BLaER1 treated with 17β-estradiol and CSF1 and Interleukin-3, amounts not matched to agents 10 nM and 100 nM (cell line): ENCODE results near the gene ADAT3.

ENCODE experiments used
- H3K27ac ChIP-seq, 11 experiments: shearing (Covaris generic); formaldehyde crosslinking; 2 replicates each; pipeline ENCODE4 v1.8.1; 2022
- H3K27me3 ChIP-seq, 11 experiments: shearing (Covaris generic); formaldehyde crosslinking; 2 replicates each; pipeline ENCODE4 v1.8.1; 2022
- H3K36me3 ChIP-seq, 11 experiments: shearing (Covaris generic); formaldehyde crosslinking; 2 replicates each; pipeline ENCODE4 v1.8.1; 2022
- H3K4me1 ChIP-seq, 10 experiments: shearing (Covaris generic); formaldehyde crosslinking; 2 replicates each; pipeline ENCODE4 v1.8.1; 2022
- H3K4me2 ChIP-seq, 11 experiments: shearing (Covaris generic); formaldehyde crosslinking; 2 replicates each; pipeline ENCODE4 v1.8.1; 2022
- H3K4me3 ChIP-seq, 10 experiments: shearing (Covaris generic); formaldehyde crosslinking; 2 replicates each; pipeline ENCODE4 v1.8.1; 2022
- H3K9ac ChIP-seq, 11 experiments: shearing (Covaris generic); formaldehyde crosslinking; 2 replicates each; pipeline ENCODE4 v1.8.1; 2022
- H3K9me3 ChIP-seq, 11 experiments: shearing (Covaris generic); formaldehyde crosslinking; replicated peaks in 1 of 11; 2 replicates each; pipeline ENCODE4 v1.8.1; 2022
- H4K20me1 ChIP-seq, 11 experiments: shearing (Covaris generic); formaldehyde crosslinking; 2 replicates each; pipeline ENCODE4 v1.8.1; 2022
- Cebpa-rat ChIP-seq, 11 experiments: shearing (Covaris generic); IDR thresholded peaks; 2 replicates each; pipeline ENCODE4 v1.8.1; 2022

The ADAT3 gene

GRCh38 chr19:1906985-1907562 lies 1.9 kb downstream of the ADAT3 start:
- H3K9ac ChIP-seq = peak overlapping the region; percentile 36 to 91 (median 64); a peak in 16 of 22 replicates
- H3K9me3 ChIP-seq = no peaks in the 10 kb centered on the region
- TF ChIP-seq Cebpa-rat (IDR thresholded peaks at IDR 0.05) = no peak
- H3K4me2 ChIP-seq = peak overlapping the region; percentile 82 to 97 (median 95)
- H3K27ac ChIP-seq = peak overlapping the region in 4 of 11 experiments; percentile 23 to 93 (median 62); a peak in 6 of 22 replicates
- peaks cover 4 to 20% (median 11%) of the 10 kb centered on the region in 11 experiments for H3K36me3 ChIP-seq
- no peaks in the 10 kb centered on the region for H3K27me3 ChIP-seq
- H4K20me1 ChIP-seq = peaks cover 51 to 65% (median 56%) of the 10 kb centered on the region in 11 experiments
- H3K4me1 ChIP-seq = peaks cover 69 to 85% (median 84%) of the 10 kb centered on the region in 10 experiments
- peak overlapping the region in 1 of 10 experiments; percentile 9; a peak in 1 of 20 replicates for H3K4me3 ChIP-seq

DNA sequence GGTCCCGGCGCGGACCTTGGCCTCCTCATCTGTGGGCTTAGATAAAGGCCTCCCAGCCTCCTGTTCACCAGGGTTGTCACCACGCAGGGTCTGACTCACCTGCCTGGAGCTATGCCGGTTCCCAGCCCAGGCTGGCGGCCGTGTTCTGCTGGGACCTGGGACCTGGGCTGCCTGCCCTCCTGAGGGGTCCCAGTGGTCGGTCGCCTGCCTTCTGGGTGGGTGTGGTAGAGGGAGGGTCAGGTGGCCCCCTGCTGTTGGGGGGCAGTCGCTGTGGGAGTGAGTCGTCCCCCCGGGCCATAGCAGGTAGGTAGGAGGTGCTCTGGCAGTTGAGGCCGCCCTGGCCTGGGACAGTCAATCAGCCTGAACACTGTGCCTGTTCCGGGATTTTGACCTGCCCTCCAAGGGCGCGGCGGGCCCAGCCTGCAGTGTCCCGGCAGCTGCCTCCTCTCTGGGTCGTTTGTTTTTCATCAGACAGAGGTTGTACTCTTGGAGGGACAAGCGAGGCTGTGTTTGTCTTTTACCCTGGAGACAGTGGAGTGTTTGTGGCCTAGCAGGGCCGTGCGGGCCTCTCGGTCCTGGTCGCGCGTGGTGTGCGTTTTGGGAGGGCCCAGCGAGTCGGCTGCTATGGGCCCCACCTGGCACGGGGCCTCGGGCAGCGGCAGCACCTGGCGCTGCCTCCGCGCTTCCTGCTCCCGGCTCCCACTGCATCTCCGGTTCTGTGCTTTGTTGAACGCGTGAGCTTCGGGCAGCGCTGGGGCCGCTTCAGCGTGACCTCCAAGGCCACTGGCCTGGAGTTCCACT lies 2.6 kb downstream of the ADAT3 start:
- no peak for TF ChIP-seq Cebpa-rat (IDR thresholded peaks at IDR 0.05)
- Histone ChIP-seq H3K9me3 (no peaks in the 10 kb centered on the region), H3K9ac (peak overlapping the region; percentile 36 to 91 (median 64); a peak in 20 of 22 replicates), H3K4me3 (peak overlapping the region in 3 of 10 experiments; percentile 9 to 21 (median 15); a peak in 2 of 20 replicates), H3K27me3 (no peaks in the 10 kb centered on the region), H3K4me2 (peak overlapping the region; percentile 82 to 97 (median 95)), H3K36me3 (peaks cover 11 to 27% (median 18%) of the 10 kb centered on the region in 11 experiments), H3K4me1 (peaks cover 68 to 84% (median 79%) of the 10 kb centered on the region in 10 experiments), H3K27ac (peak overlapping the region in 8 of 11 experiments; percentile 9 to 92 (median 34); a peak in 13 of 22 replicates), H4K20me1 (peaks cover 58 to 72% (median 63%) of the 10 kb centered on the region in 11 experiments)

- Histone ChIP-seq H3K4me2 (peak overlapping the region; percentile 82 to 97 (median 95)), H3K27ac (peak overlapping the region in 8 of 11 experiments; percentile 9 to 92 (median 34); a peak in 8 of 22 replicates), H3K9ac (peak overlapping the region; percentile 36 to 91 (median 64); a peak in 20 of 22 replicates), H3K4me3 (peak overlapping the region in 2 of 10 experiments; percentile 9 to 21; a peak in 2 of 20 replicates), H3K36me3 (peaks cover 16 to 33% (median 23%) of the 10 kb centered on the region in 11 experiments), H4K20me1 (peaks cover 64 to 78% (median 68%) of the 10 kb centered on the region in 11 experiments), H3K4me1 (peaks cover 62 to 81% (median 75%) of the 10 kb centered on the region in 10 experiments), H3K9me3 (no peaks in the 10 kb centered on the region), H3K27me3 (no peaks in the 10 kb centered on the region)
- no peak for TF ChIP-seq Cebpa-rat (IDR thresholded peaks at IDR 0.05)
These were observed 3.1 kb downstream of the ADAT3 start for GRCh38 chr19:1908364-1908678.

GRCh38 chr19:1909761-1910080 lies 4.5 kb downstream of the ADAT3 start:
- Histone ChIP-seq H3K4me3 (peak overlapping the region in 7 of 10 experiments; percentile 8 to 37 (median 34); a peak in 10 of 20 replicates), H3K4me1 (peaks cover 48 to 80% (median 69%) of the 10 kb centered on the region in 10 experiments), H3K27me3 (no peaks in the 10 kb centered on the region), H3K9ac (peak overlapping the region; percentile 36 to 91 (median 60); a peak in 20 of 22 replicates), H3K4me2 (peak overlapping the region; percentile 82 to 97 (median 95)), H4K20me1 (peaks cover 78 to 92% (median 82%) of the 10 kb centered on the region in 11 experiments), H3K9me3 (no peaks in the 10 kb centered on the region), H3K27ac (peak overlapping the region in 6 of 11 experiments; percentile 2 to 50 (median 14); a peak in 9 of 22 replicates), H3K36me3 (peaks cover 20 to 47% (median 34%) of the 10 kb centered on the region in 11 experiments)
- no peak for TF ChIP-seq Cebpa-rat (IDR thresholded peaks at IDR 0.05)

- no peaks in the 10 kb centered on the region for H3K9me3 ChIP-seq
- H3K4me3 ChIP-seq = peak overlapping the region in 3 of 10 experiments; percentile 30 to 37 (median 35); a peak in 1 of 20 replicates
- peak overlapping the region; percentile 82 to 97 (median 95) for H3K4me2 ChIP-seq
- H3K27me3 ChIP-seq = no peaks in the 10 kb centered on the region
- H4K20me1 ChIP-seq = peaks cover 82 to 96% (median 87%) of the 10 kb centered on the region in 11 experiments
- H3K27ac ChIP-seq = peak overlapping the region in 3 of 11 experiments; percentile 7 to 50 (median 7); a peak in 4 of 22 replicates
- H3K36me3 ChIP-seq = peaks cover 25 to 51% (median 39%) of the 10 kb centered on the region in 11 experiments
- TF ChIP-seq Cebpa-rat (IDR thresholded peaks at IDR 0.05) = no peak
- H3K9ac ChIP-seq = peak overlapping the region; percentile 36 to 91 (median 60); a peak in 19 of 22 replicates
- H3K4me1 ChIP-seq = peaks cover 46 to 81% (median 66%) of the 10 kb centered on the region in 10 experiments
These were observed 5.0 kb downstream of the ADAT3 start for GRCh38 chr19:1910177-1910576.

DNA sequence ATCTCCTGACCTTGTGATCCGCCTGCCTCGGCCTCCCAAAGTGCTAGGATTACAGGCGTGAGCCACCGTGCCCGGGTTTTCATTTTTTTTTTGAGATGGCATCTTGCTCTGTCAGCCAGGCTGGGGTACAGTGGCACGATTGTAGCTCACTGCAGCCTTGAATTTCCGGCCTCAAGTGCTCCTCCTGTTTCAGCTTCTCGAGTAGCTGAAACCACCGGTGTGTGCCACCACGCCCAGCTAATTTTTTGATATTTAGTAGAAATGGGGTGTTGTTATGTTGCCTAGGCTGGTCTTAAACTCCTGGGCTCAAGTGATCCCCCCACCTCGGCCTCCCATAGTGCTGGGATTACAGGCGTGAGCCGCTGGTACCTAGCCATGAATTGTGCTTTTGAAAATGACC lies 5.9 kb downstream of the ADAT3 start:
- no peak for TF ChIP-seq Cebpa-rat (IDR thresholded peaks at IDR 0.05)
- Histone ChIP-seq H4K20me1 (peaks cover 84 to 100% (median 93%) of the 10 kb centered on the region in 11 experiments), H3K4me2 (peak overlapping the region in 4 of 11 experiments; percentile 96 to 97 (median 96); a peak in 3 of 22 replicates), H3K36me3 (peaks cover 28 to 59% (median 40%) of the 10 kb centered on the region in 11 experiments), H3K27ac (no peak overlapping the region), H3K4me3 (no peak overlapping the region), H3K9me3 (no peaks in the 10 kb centered on the region), H3K27me3 (no peaks in the 10 kb centered on the region), H3K9ac (peak overlapping the region in 1 of 11 experiments; percentile 20; a peak in 3 of 22 replicates), H3K4me1 (peaks cover 41 to 75% (median 61%) of the 10 kb centered on the region in 10 experiments)

DNA sequence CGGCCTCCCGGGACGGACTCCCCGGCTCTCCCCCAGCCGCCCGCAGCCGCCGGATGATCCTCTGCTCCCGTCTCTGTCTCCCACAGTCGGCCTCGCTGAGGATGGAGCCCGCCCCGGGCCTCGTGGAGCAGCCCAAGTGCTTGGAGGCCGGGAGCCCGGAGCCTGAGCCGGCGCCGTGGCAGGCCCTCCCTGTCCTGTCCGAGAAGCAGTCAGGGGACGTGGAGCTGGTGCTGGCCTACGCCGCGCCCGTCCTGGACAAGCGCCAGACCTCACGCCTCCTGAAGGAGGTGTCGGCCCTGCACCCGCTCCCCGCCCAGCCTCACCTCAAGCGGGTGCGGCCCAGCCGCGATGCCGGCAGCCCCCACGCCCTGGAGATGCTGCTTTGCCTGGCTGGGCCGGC lies 6.8 kb downstream of the ADAT3 start:
- Histone ChIP-seq H3K4me3 (no peak overlapping the region), H3K36me3 (peaks cover 35 to 63% (median 47%) of the 10 kb centered on the region in 11 experiments), H3K27me3 (no peaks in the 10 kb centered on the region), H3K9me3 (no peaks in the 10 kb centered on the region), H3K4me1 (peaks cover 32 to 66% (median 52%) of the 10 kb centered on the region in 10 experiments), H3K27ac (no peak overlapping the region), H4K20me1 (peaks cover 85 to 100% (median 94%) of the 10 kb centered on the region in 11 experiments), H3K4me2 (no peak overlapping the region), H3K9ac (no peak overlapping the region)
- no peak for TF ChIP-seq Cebpa-rat (IDR thresholded peaks at IDR 0.05)

GRCh38 chr19:1912760-1913505 lies 7.7 kb downstream of the ADAT3 start:
- peak overlapping the region in 2 of 11 experiments; percentile 13 to 32; a peak in 3 of 22 replicates for H3K4me2 ChIP-seq
- H3K9ac ChIP-seq = peak overlapping the region in 5 of 11 experiments; percentile 5 to 30 (median 20); a peak in 3 of 22 replicates
- no peak overlapping the region for H3K4me3 ChIP-seq
- no peaks in the 10 kb centered on the region for H3K9me3 ChIP-seq
- no peaks in the 10 kb centered on the region for H3K27me3 ChIP-seq
- no peak for TF ChIP-seq Cebpa-rat (IDR thresholded peaks at IDR 0.05)
- peaks cover 23 to 57% (median 43%) of the 10 kb centered on the region in 10 experiments for H3K4me1 ChIP-seq
- H3K27ac ChIP-seq = no peak overlapping the region
- peaks cover 43 to 72% (median 55%) of the 10 kb centered on the region in 11 experiments for H3K36me3 ChIP-seq
- peaks cover 76 to 100% (median 89%) of the 10 kb centered on the region in 11 experiments for H4K20me1 ChIP-seq
